NCI-H187 (cell line): ENCODE data around the gene CHPT1.
"Not testable (repeated sequence)": the region's sequence is repeated elsewhere in the genome, so short reads cannot be mapped to it uniquely, and the experiment has no call there.

Experiments
- DNase-seq, 2 experiments: peaks; one replicate each; lab custom pipeline; 2025; lab: John Stamatoyannopoulos, UW

The CHPT1 gene

GRCh38 chr12:101722392-101722791 lies 25.0 kb downstream of the CHPT1 start:
- no peak for DNase-seq

- DNase-seq = no peak
Observed at GRCh38 chr12:101727098-101727497, 29.7 kb downstream of the CHPT1 start.

- DNase-seq = no peak
Observed at GRCh38 chr12:101729842-101730241, 32.4 kb downstream of the CHPT1 start.

- no peak for DNase-seq
Observed at GRCh38 chr12:101732318-101732717, 34.9 kb downstream of the CHPT1 start.

- DNase-seq = no peak
Observed at GRCh38 chr12:101733166-101733565, 35.7 kb downstream of the CHPT1 start.

DNA sequence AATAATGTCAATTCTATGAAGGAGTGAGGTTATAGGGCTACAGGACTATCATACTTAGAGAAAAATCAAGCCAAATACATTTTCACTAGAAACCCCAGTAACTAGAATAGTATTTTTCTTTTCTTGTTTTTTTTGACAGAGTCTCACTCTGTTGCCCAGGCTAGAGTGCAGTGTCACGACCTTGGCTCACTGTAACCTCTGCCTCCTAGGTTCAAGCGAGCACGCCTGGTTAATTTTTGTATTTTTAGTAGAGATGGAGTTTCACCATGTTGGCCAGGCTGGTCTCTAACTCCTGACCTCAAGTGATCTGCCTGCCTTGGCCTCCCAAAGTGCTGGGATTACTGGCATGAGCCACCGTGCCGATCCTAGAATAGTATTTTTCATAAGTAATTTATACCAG lies 37.0 kb downstream of the CHPT1 start:
- not testable (repeated sequence) for DNase-seq

- no peak for DNase-seq
Observed at GRCh38 chr12:101737476-101737875, 40.0 kb downstream of the CHPT1 start.

- DNase-seq = no peak
Observed at GRCh38 chr12:101738920-101739665, 41.7 kb downstream of the CHPT1 start, which contains the start of gene SYCP3. Gene SYCP3 (minus strand): TSS chr12:101739462. CDS start chr12:101737935, 1,527 bp downstream.

- DNase-seq = no peak
Observed at GRCh38 chr12:101740566-101740965, 43.1 kb downstream of the CHPT1 start.

- no peak for DNase-seq
Observed at GRCh38 chr12:101740980-101741379, 43.5 kb downstream of the CHPT1 start.

- no peak for DNase-seq
Observed at GRCh38 chr12:101743242-101743641, 45.8 kb downstream of the CHPT1 start.

DNA sequence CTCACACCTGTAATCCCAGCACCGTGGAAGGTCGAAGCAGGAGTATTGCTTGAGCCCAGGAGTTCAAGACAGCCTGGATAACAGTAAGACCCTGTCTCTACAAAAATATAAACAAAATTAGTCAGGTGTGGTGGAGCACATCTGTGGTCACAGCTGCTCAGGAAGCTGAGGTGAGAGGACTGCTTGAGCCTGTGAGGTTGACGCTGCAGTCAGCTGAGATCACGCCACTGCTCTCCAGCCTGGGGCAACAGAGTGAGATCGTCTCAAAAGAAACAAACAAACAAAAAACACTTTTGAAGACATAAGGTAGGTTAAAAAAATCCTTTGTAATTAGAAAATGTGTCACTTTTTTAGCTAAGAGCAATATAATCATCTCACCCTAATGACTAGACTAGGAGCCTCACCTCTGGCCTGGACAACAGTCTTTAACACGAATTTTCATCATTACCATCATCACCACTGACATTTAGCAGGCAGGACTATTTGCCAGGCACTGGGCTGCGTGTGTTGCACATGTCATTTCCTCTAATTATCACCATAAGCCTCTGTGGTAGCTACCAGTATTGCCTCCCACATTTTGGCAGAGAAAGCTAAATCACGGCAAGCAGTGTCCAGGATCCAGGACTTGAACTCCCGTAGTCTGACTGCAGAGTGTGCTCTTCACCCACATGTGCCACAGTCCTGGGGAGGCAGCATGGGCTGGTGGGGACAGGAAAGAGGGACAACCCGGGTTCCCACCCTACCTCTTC lies 46.5 kb downstream of the CHPT1 start:
- no peak for DNase-seq

- no peak for DNase-seq
Observed at GRCh38 chr12:101745481-101745880, 48.0 kb downstream of the CHPT1 start.

DNA sequence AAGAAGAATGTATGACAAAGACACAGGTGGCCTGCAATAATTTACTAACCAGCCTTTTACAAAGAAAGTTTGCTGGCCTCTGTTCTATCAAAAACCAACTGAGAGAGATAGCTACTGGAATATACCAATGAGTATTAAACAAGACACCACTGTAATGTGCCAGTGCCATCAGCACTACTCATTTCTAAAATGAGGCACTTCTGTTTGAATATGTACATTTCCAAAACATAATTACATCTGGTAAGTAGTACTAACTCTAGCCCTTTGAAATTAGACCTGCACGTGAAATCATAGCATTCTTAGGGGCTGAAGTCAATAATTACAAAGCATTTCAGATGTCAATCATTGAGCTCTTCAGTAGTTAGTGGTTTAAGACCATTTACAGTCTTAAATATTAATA lies 48.8 kb downstream of the CHPT1 start:
- DNase-seq = no peak

- DNase-seq = no peak
Observed at GRCh38 chr12:101746661-101747060, 49.2 kb downstream of the CHPT1 start.

GRCh38 chr12:101747697-101748096 lies 50.3 kb downstream of the CHPT1 start:
- no peak for DNase-seq

GRCh38 chr12:101748907-101749306 lies 51.5 kb downstream of the CHPT1 start:
- no peak for DNase-seq

DNA sequence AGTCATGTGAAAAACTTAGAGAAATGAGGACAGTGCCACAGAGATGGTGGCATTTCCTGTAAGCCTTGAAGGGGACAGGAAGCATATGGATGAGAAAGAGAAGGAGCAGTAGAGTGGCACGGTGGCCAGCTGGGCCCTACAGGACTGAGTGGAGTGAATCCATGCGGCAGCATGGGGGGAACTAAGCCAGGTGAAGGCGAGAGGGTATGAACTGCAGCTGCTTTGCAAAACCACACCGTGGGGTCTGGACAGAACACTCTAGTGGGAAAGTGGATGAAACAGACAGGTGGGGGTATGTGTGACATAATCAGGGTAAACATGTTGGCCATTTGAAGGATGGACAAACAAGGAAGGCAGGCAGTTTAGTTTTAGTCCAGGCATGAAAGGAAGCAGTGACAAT lies 52.2 kb downstream of the CHPT1 start:
- no peak for DNase-seq

- no peak for DNase-seq
Observed at GRCh38 chr12:101750152-101750551, 52.7 kb downstream of the CHPT1 start.

DNA sequence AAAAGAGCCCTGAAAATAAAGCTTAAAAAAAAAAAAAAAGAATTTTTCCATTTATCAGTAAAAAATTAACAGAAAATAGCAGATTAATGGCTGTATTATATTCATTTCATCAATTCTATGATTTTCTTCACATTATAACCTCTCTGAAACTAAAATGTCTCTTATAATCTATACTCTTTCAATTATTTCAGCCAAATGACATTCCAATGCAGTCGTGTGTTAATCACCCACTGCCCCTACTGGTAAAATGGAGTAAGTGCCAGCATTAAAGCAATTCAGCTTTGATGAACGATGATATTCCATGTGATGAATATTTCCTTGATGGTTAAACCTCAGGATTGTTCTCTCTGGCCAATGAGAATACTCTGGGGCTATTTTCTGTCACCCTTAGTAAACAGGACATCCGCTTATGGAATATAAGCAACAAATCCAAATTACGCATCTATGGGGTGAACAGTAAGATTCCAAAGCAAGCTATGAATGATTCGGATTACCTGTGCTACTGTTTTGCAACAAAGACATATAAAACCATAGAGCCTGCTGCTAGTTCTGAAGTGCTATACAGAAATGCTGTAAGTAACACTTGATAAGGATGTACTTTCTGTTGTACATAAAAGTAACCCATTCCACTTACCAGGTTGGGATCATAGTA lies 62.1 kb downstream of the CHPT1 start:
- no peak for DNase-seq

DNA sequence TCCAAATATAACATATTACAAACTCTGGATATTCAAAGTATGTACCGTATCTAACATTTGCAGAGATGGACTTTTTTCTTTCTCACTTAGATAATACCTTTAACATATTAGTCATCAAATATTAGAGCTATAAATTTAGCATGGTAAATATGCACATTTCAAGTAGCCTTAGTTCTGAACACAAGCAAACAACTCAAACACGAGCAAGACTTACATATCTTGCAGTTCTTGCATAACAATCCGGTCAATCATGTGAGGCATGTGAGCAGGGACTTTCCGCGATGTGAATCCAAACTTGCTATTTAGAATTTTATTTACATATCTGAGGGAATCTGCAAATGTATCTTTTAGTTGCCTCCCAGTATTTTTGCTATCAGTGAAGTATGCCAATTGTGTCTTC lies 63.9 kb downstream of the CHPT1 start:
- no peak for DNase-seq

GRCh38 chr12:101761781-101762180 lies 64.3 kb downstream of the CHPT1 start:
- DNase-seq = no peak
